AG09319 (cell line): Measurements from ENCODE around the gene LIG4.

Source experiments
- DNase-seq: peaks from one replicate; pipeline ENCODE4 v3.0.0-alpha.2; 2010; ENCODE audit warnings: low read depth; ENCODE audit errors: extremely low read depth
- CTCF ChIP-seq: IDR thresholded peaks from 2 replicates; pipeline ENCODE4 v1.5.1; 2011; ENCODE audit warnings: low read depth, mild to moderate bottlenecking, inconsistent platforms, low read length, moderate library complexity

LIG4 gene

DNA sequence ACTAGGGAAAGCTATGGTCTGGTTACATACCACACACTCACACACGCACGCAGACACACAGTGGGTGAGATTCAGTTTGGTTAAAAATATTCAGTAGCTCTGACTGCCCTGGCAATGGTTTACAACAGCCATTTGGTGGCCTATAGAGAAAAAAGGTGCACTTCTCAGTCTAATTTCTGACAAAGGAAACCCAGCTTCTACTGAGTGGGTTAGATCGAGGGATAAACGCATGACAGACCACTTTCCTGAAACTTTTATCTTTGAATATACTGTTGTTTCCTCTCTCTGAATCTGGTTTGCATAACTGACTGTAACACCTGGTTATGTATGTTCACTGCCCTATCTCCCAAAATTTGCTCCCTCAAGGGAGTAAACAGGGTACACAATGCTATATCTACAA, 2.5 kb downstream of the LIG4 start:
- no peak for TF ChIP-seq CTCF
- no peak for DNase-seq

DNA sequence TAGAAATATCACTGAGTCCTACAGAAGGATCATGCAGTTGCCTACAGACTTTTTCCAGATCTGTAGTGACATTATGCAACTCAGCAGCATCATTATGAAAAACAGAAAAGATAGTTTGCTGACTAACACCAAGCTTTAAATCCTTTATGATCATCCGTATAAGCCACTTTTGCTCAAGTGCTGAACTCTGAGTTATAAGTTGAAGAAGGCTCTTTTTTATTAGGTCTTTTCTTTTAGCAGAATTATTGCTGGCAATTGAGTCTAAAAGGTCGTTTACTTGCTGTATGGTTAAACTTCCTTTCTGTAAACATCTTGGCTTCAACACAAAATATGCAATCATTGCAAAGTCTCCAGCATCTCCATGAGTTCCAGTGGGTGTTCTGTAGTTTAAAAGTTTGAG, 4.8 kb downstream of the LIG4 start:
- no peak for TF ChIP-seq CTCF
- DNase-seq: no peak

GRCh38 chr13:108200781-108201398, 14.4 kb downstream of the LIG4 start:
- no peak for TF ChIP-seq CTCF
- no peak for DNase-seq

DNA sequence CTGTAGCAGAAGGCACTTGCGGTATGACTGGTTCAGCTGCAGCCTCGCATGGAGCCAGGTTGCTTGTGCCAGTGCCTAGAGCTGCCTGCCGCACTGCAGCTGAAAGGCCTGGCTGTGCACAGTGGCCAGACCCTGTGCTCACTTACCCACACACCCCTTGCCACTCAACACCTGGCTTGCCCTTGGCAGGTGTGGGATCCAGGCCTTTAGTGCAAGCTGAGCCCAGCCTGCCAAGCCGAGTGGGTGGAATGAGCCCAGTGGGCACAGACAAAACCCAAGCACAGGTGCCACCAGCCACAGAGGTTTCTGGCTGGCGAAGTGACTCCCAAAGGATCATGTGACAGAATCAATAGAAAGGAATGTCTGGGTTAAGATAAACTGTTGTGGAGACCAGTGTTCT, 19.5 kb downstream of the LIG4 start:
- no peak for TF ChIP-seq CTCF
- DNase-seq: no peak

- no peak for TF ChIP-seq CTCF
Observed at GRCh38 chr13:108195146-108195545, 20.2 kb downstream of the LIG4 start.

GRCh38 chr13:108194435-108194936, 20.9 kb downstream of the LIG4 start:
- no peak for DNase-seq
- no peak for TF ChIP-seq CTCF

More at GRCh38 chr13:108195146-108195545, 20.2 kb downstream of the LIG4 start:
- no peak for DNase-seq

- no peak for TF ChIP-seq CTCF
- no peak for DNase-seq
Observed at GRCh38 chr13:108193806-108194205, 21.5 kb downstream of the LIG4 start.
